ENCODE results near the gene SRSF2. TPM values are rescaled to one million over a fixed set of nuclear protein-coding genes. Genes with fewer than 3 reads are reported as not detected.
"Not testable (repeated sequence)": the region's sequence is repeated elsewhere in the genome, so short reads cannot be mapped to it uniquely, and the experiment has no call there.

SRSF2 gene
- total and polyA plus RNA-seq, 2 experiments from 2014 or later: 123 to 165 TPM

GRCh38 chr17:76714336-76714735 lies 22.8 kb downstream of the SRSF2 start:
- no peak for TF ChIP-seq EZH2phosphoT487 (IDR thresholded peaks at IDR 0.05; ENCODE audit: insufficient read depth, low read depth)
- no peak for TF ChIP-seq EZH2 (IDR thresholded peaks at IDR 0.05; ENCODE audit: insufficient read depth, poor library complexity, severe bottlenecking)
- in situ Hi-C loops (cut with MboI): no loop called here
- H4K20me1 ChIP-seq (ENCODE audit: insufficient read depth): no peaks in the 10 kb centered on the region

GRCh38 chr17:76713765-76714164 lies 23.4 kb downstream of the SRSF2 start:
- whole genome bisulfite sequencing, 2 experiments (ENCODE audit: low coverage in 1 of 2, low lambda C conversion rate in 2 of 2, missing lambda C conversion rate in 2 of 2): 92 to 93% methylated on average over 7 of the region's 7 CpGs
- no peak for DNase-seq
- TF ChIP-seq EZH2 (IDR thresholded peaks at IDR 0.05; ENCODE audit: insufficient read depth, poor library complexity, severe bottlenecking): no peak
- TF ChIP-seq EZH2phosphoT487 (IDR thresholded peaks at IDR 0.05; ENCODE audit: insufficient read depth, low read depth): no peak
- in situ Hi-C loops (cut with MboI): no loop called here
- Histone ChIP-seq H3K9me3 (ENCODE audit: low read depth) (no peaks in the 10 kb centered on the region), H3K4me1 (ENCODE audit: insufficient read depth) (peaks cover 44% of the 10 kb centered on the region), H3F3A (ENCODE audit: insufficient read depth) (peaks cover 73% of the 10 kb centered on the region), H4K20me1 (ENCODE audit: insufficient read depth) (no peaks in the 10 kb centered on the region), H3K9me2 (ENCODE audit: insufficient read depth) (no peaks in the 10 kb centered on the region), H3K27ac (no peak overlapping the region), H3K4me3 (no peak overlapping the region), H3K79me2 (ENCODE audit: insufficient read depth) (peaks cover 60% of the 10 kb centered on the region), H3K27me3 (replicated peaks; ENCODE audit: insufficient read depth) (no peaks in the 10 kb centered on the region), H3K4me2 (ENCODE audit: unreplicated experiment) (no peak overlapping the region), H2AFZ (no peak overlapping the region), H3K36me3 (ENCODE audit: low read depth) (peaks cover 16% of the 10 kb centered on the region), H3K9ac (no peak overlapping the region)

More at GRCh38 chr17:76714336-76714735, 22.8 kb downstream of the SRSF2 start:
- Histone ChIP-seq H3K9ac (peak overlapping the region; percentile 60; the same call in 1 of the 2 replicates), H3K27ac (peak overlapping the region; percentile 100; the same call in 1 of the 2 replicates), H3K27me3 (replicated peaks; ENCODE audit: insufficient read depth) (no peaks in the 10 kb centered on the region), H3K4me3 (no peak overlapping the region), H3K79me2 (ENCODE audit: insufficient read depth) (peaks cover 62% of the 10 kb centered on the region), H2AFZ (no peak overlapping the region), H3K9me3 (ENCODE audit: low read depth) (no peaks in the 10 kb centered on the region), H3K4me1 (ENCODE audit: insufficient read depth) (peaks cover 42% of the 10 kb centered on the region), H3F3A (ENCODE audit: insufficient read depth) (peaks cover 77% of the 10 kb centered on the region), H3K4me2 (ENCODE audit: unreplicated experiment) (no peak overlapping the region), H3K36me3 (ENCODE audit: low read depth) (peaks cover 22% of the 10 kb centered on the region), H3K9me2 (ENCODE audit: insufficient read depth) (no peaks in the 10 kb centered on the region)
- DNase-seq: no peak
- 72 to 79% methylated on average over 5 of the region's 5 CpGs for WGBS, 2 experiments (ENCODE audit: low coverage in 1 of 2, low lambda C conversion rate in 2 of 2, missing lambda C conversion rate in 2 of 2)

DNA sequence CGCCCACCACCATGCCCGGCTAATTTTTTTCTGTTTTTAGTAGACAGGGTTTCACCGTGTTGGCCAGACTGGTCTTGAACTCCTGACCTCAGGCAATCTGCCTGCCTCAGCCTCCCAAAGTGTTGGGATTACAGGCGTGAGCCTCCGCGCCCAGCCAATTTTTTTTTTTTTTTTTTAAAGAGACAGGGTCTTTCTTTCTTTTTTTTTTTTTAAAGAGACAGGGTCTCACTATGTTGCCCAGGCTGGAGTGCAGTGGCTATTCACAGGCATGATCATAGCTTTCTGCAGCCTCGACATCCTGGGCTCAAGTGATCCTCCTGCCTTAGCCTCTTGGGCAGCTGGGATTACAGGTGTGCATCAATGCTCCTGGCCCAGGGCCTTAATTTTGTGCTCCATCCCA lies 24.8 kb downstream of the SRSF2 start:
- H3K9me3 ChIP-seq (ENCODE audit: low read depth); H3K36me3 ChIP-seq (ENCODE audit: low read depth); DNase-seq; H3K9ac ChIP-seq; in situ Hi-C loops (cut with MboI); H3K9me2 ChIP-seq (ENCODE audit: insufficient read depth); H2AFZ ChIP-seq; H3K27me3 ChIP-seq (replicated peaks; ENCODE audit: insufficient read depth); H4K20me1 ChIP-seq (ENCODE audit: insufficient read depth); H3K4me2 ChIP-seq (ENCODE audit: unreplicated experiment); H3K4me3 ChIP-seq: not testable (repeated sequence)
- Histone ChIP-seq H3K4me1 (ENCODE audit: insufficient read depth) (peaks cover 51% of the 10 kb centered on the region), H3K79me2 (ENCODE audit: insufficient read depth) (peaks cover 74% of the 10 kb centered on the region), H3F3A (ENCODE audit: insufficient read depth) (peaks cover 64% of the 10 kb centered on the region), H3K27ac (peak overlapping the region; percentile 75; the same call in 1 of the 2 replicates)
- 77% methylated on average over 7 of the region's 7 CpGs for WGBS, 2 experiments (ENCODE audit: low coverage in 1 of 2, low lambda C conversion rate in 2 of 2, missing lambda C conversion rate in 2 of 2)

DNA sequence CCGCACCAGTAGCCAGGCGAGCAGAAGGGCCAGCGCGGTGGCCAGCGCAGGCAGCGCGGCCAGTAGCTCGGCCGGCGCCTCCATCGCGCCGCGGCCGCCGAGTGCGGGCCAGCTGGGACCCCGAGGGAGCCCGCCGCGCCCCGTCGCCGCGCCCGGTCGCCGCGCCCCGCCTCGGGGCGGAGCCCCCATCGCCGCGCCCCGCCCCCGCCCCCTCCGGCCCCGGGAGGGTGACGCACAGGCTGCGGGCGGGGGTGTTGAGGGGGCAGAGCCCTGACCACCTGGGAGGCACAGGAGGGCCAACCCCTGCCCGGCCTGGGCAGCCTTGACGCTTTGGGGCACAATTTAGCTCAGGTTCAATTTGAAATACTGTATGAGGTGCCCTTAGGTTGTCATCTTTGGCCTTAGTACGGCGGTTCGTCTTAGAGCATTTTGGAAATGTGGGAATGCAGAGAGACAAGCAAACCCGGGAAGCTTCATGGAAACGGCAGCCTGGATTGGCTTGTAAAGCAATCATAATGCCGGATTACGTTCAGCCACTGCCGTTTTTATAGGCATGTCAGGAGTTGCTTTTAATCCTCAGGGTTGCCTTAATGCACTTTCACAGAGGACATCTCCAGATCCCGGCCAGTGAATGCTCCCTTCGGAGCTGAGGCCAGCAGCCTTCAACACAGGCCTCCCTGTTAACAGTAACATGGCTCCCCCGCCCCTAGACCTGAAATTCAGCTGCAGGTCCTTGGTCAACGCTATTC lies 26.1 kb downstream of the SRSF2 start, which contains the start of gene MXRA7:
MXRA7 (minus strand) TSS at position 103 of the 749 bp plus-strand sequence; CDS start at position 84, 19 bp downstream.
- Histone ChIP-seq H3F3A (ENCODE audit: insufficient read depth) (peaks cover 57% of the 10 kb centered on the region), H3K4me2 (ENCODE audit: unreplicated experiment) (peak within 1 kb of the TSS; percentile 95), H3K4me1 (ENCODE audit: insufficient read depth) (peaks cover 45% of the 10 kb centered on the region), H3K27me3 (replicated peaks; ENCODE audit: insufficient read depth) (no peaks in the 10 kb centered on the region), H3K9ac (peak within 1 kb of the TSS; percentile 99), H2AFZ (no peak within 1 kb of the TSS), H3K36me3 (ENCODE audit: low read depth) (no peaks in the 10 kb centered on the region), H3K79me2 (ENCODE audit: insufficient read depth) (peaks cover 86% of the 10 kb centered on the region), H3K27ac (peak within 1 kb of the TSS; percentile 98), H3K9me2 (ENCODE audit: insufficient read depth) (no peaks in the 10 kb centered on the region), H3K9me3 (ENCODE audit: low read depth) (no peaks in the 10 kb centered on the region), H4K20me1 (ENCODE audit: insufficient read depth) (peaks cover 7% of the 10 kb centered on the region; the same call in 1 of the 2 replicates), H3K4me3 (peak within 1 kb of the TSS; percentile 90)
- TF ChIP-seq EZH2 (IDR thresholded peaks at IDR 0.05; ENCODE audit: insufficient read depth, poor library complexity, severe bottlenecking): no peak
- no peak for TF ChIP-seq EZH2phosphoT487 (IDR thresholded peaks at IDR 0.05; ENCODE audit: insufficient read depth, low read depth)
- in situ Hi-C loops (cut with MboI): no loop called here
- peak; percentile 91 for DNase-seq
- 7 to 8% methylated on average over 14 to 19 of the region's 56 CpGs for WGBS, 2 experiments (ENCODE audit: low coverage in 1 of 2, low lambda C conversion rate in 2 of 2, missing lambda C conversion rate in 2 of 2)

DNA sequence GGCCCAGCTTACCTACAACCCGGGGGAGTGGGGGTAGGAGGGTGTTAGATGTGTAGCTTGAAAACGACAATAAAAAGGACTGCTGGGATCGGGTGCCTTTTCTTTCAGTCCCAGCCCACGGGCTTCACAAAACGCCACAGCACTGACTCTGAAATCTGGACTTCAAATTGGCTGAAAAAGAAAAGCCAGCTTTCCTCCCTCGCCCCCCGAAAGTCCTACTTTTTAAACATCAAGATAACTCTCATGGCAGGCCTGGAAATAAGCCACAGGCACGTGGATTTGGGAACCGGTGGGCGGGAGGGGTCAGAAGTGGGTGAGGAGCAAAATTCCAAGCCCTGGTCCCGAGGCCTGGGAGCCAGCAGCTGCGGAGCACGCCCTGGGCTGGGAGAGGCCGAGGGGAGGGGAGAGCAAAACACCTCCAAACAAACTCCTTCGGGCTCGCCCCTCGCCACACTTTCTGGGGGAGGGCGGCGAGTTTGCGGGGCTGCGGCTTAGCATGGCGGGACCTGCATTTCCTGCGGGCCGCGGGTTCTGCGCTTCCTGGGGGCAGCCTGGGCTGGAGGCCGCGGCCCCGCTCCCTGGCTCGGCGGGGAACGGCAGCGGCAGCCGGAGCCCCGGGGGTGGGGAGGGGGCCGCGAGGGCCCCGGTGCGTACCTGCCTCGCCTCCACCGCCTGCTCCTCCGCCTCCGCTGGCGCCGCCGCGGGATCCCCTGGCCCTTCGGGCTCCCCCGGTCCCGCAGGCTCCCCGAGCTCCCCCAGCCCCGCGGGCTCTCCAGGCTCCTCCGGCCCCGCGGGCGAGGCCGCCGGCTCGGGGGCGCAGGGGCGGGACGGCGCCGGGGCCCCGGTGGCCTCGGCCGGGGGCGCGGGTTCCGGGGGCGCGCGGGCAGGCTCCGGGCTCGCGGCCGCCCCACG lies 26.9 kb downstream of the SRSF2 start:
- H4K20me1 ChIP-seq (ENCODE audit: insufficient read depth); H3K9me2 ChIP-seq (ENCODE audit: insufficient read depth); H3K27me3 ChIP-seq (replicated peaks; ENCODE audit: insufficient read depth); H2AFZ ChIP-seq; H3K36me3 ChIP-seq (ENCODE audit: low read depth); H3K9me3 ChIP-seq (ENCODE audit: low read depth); in situ Hi-C loops (cut with MboI): not testable (repeated sequence)
- Histone ChIP-seq H3K79me2 (ENCODE audit: insufficient read depth) (peaks cover 88% of the 10 kb centered on the region), H3K4me3 (peak overlapping the region; percentile 90), H3K9ac (peak overlapping the region; percentile 99), H3F3A (ENCODE audit: insufficient read depth) (peaks cover 50% of the 10 kb centered on the region), H3K4me2 (ENCODE audit: unreplicated experiment) (peak overlapping the region; percentile 95), H3K4me1 (ENCODE audit: insufficient read depth) (peaks cover 37% of the 10 kb centered on the region), H3K27ac (peak overlapping the region; percentile 98)
- DNase-seq: peak; percentile 65
- 1% methylated on average over 23 to 26 of the region's 79 CpGs for WGBS, 2 experiments (ENCODE audit: low coverage in 1 of 2, low lambda C conversion rate in 2 of 2, missing lambda C conversion rate in 2 of 2)
